Endodermal cell (in vitro differentiated cells): ENCODE results near the gene SMIM35. TPM values are rescaled to one million over a fixed set of nuclear protein-coding genes. Genes with fewer than 3 reads are reported as not detected.

Source experiments
- DNase-seq: peaks from one replicate; pipeline ENCODE4 v3.0.0-alpha.2; 2017
- H3K27ac ChIP-seq: 2 replicates; pipeline ENCODE4 v1.5.1; 2013; ENCODE audit warnings: mild to moderate bottlenecking, low read depth, low read length, moderate library complexity
- H3K27me3 ChIP-seq: 2 replicates; pipeline ENCODE4 v1.6.1; 2013; ENCODE audit warnings: mild to moderate bottlenecking, low read length, moderate library complexity; ENCODE audit not compliant: insufficient read depth, control insufficient read depth, poor library complexity, severe bottlenecking
- H3K36me3 ChIP-seq: 2 replicates; pipeline ENCODE4 v1.7.0; 2013; ENCODE audit warnings: mild to moderate bottlenecking, low read length, moderate library complexity; ENCODE audit not compliant: control insufficient read depth, insufficient read depth
- H3K4me1 ChIP-seq: one replicate; pipeline ENCODE4 v1.7.0; 2013; ENCODE audit warnings: low read length; ENCODE audit not compliant: control insufficient read depth, insufficient read depth
- H3K4me3 ChIP-seq: 2 replicates; pipeline ENCODE4 v1.5.1; 2013; ENCODE audit warnings: mild to moderate bottlenecking, low read length, moderate library complexity
- H3K9ac ChIP-seq: 2 replicates; pipeline ENCODE4 v1.6.1; 2013; ENCODE audit warnings: mild to moderate bottlenecking, low read length, moderate library complexity; ENCODE audit not compliant: poor library complexity, severe bottlenecking; ENCODE audit errors: extremely low read depth
- H3K9me3 ChIP-seq: 2 replicates; pipeline ENCODE4 v1.6.1; 2013; ENCODE audit warnings: mild to moderate bottlenecking, low read length, moderate library complexity; ENCODE audit not compliant: control insufficient read depth
- H3K27ac Mint-ChIP-seq: 2 replicates; pipeline ENCODE4 v1.8.0; 2020; ENCODE audit warnings: mixed read lengths
- H3K27me3 Mint-ChIP-seq: 2 replicates; pipeline ENCODE4 v1.8.0; 2021; ENCODE audit warnings: mild to moderate bottlenecking, mixed read lengths; ENCODE audit not compliant: insufficient read depth
- H3K36me3 Mint-ChIP-seq: 2 replicates; pipeline ENCODE4 v1.8.0; 2020; ENCODE audit warnings: low read depth, mixed read lengths
- H3K4me1 Mint-ChIP-seq: 2 replicates; pipeline ENCODE4 v1.8.0; 2020; ENCODE audit warnings: mixed read lengths
- H3K4me3 Mint-ChIP-seq: 2 replicates; pipeline ENCODE4 v1.8.0; 2020; ENCODE audit warnings: mild to moderate bottlenecking, moderate library complexity, mixed read lengths
- H3K9me3 Mint-ChIP-seq: 2 replicates; pipeline ENCODE4 v1.8.0; 2020; ENCODE audit warnings: mild to moderate bottlenecking, mixed read lengths
- WGBS, 2 experiments: methylation state at CpG; one replicate each; pipeline versions ENCODE4 v1.1.5 to v1.1.7; 2013; ENCODE audit warnings: missing lambda C conversion rate in 2 of 2, mixed read lengths in 1 of 2; ENCODE audit not compliant: insufficient coverage in 1 of 2, insufficient read length in 1 of 2; 5-methylcytosine and 5-hydroxymethylcytosine counted together
- total RNA-seq, 2 donors: library from RNA; stranded (reverse); fragmentation: NEBNext Ultra II Directional in 1 of 2; extraction: Animal tissue kit (Norgen Biotek cat#: 25700) in 1 of 2; gene quantifications; 2 replicates in 1 of 2; 3 replicates in 1 of 2; pipeline ENCODE4 v1.2.1, GENCODE V29; 2021
- TF ChIP-seq, protein P1 (sequence below): fragments of 200-600 bp; sonication (generic); conservative IDR thresholded peaks from 2 replicates; pipeline ENCODE4 v1.5.0; 2021; ENCODE audit warnings: antibody characterized with exemption, mild to moderate bottlenecking

The SMIM35 gene
- total RNA-seq, 2 donors from 2014 or later, result not detected

DNA sequence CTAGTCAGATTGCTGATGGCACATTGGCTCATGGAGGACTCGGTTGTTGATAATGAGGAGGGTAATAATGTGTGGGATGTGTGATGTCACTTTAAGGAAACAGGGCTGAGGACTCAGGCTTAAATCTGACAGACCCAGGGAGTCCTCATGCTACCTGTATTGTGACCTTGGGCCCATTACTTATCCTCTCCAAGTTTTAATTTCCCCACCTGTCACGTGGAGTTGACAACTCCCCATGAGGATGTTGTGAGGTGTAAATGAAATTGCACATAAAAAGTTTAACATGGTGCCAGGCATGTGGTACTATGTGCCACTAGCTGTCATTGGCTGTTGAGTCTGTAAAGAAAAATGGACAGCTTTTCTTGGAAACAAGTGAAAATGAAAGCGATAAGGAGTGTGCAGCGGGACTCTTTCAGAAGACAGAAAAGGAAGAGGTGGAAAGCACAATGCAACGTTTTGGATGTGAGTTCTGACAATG is 85.2 kb downstream of the SMIM35 start:
- no peak overlapping the region for H3K4me3 Mint-ChIP-seq
- H3K9me3 Mint-ChIP-seq, result peaks cover 9% of the 10 kb centered on the region
- Histone ChIP-seq H3K9me3 (no peaks in the 10 kb centered on the region), H3K27me3 (no peaks in the 10 kb centered on the region), H3K4me3 (no peak overlapping the region), H3K36me3 (no peaks in the 10 kb centered on the region), H3K4me1 (no peaks in the 10 kb centered on the region), H3K27ac (no peak overlapping the region), H3K9ac (no peak overlapping the region)
- DNase-seq, result no peak
- TF ChIP-seq, protein P1, sequence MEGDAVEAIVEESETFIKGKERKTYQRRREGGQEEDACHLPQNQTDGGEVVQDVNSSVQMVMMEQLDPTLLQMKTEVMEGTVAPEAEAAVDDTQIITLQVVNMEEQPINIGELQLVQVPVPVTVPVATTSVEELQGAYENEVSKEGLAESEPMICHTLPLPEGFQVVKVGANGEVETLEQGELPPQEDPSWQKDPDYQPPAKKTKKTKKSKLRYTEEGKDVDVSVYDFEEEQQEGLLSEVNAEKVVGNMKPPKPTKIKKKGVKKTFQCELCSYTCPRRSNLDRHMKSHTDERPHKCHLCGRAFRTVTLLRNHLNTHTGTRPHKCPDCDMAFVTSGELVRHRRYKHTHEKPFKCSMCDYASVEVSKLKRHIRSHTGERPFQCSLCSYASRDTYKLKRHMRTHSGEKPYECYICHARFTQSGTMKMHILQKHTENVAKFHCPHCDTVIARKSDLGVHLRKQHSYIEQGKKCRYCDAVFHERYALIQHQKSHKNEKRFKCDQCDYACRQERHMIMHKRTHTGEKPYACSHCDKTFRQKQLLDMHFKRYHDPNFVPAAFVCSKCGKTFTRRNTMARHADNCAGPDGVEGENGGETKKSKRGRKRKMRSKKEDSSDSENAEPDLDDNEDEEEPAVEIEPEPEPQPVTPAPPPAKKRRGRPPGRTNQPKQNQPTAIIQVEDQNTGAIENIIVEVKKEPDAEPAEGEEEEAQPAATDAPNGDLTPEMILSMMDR, result no peak
- H3K4me1 Mint-ChIP-seq, result peaks cover 6% of the 10 kb centered on the region
- H3K27me3 Mint-ChIP-seq, result peaks cover 8% of the 10 kb centered on the region
- 93 to 98% methylated on average over 4 to 5 of the region's 5 CpGs for WGBS, 2 experiments
- H3K36me3 Mint-ChIP-seq, result no peaks in the 10 kb centered on the region
- no peak overlapping the region for H3K27ac Mint-ChIP-seq

DNA sequence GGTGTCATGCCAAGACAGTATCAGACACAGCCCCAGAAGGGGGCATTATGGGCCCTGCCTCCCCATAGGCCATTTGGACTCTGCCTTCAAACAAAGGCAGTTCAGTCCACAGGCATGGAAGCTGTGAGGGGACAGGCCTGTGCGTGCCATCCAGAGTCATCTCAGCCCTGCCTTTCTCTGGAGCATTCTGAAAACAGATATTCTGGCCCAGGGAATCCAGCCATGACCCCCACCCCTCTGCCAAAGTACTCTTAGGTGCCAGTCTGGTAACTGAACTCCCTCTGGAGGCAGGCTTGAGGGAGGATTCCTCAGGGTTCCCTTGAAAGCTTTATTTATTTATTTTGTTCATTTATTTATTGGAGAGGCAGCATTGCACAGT is 85.9 kb downstream of the SMIM35 start:
- no peak overlapping the region for H3K9ac ChIP-seq
- no peaks in the 10 kb centered on the region for H3K36me3 ChIP-seq
- no peaks in the 10 kb centered on the region for H3K36me3 Mint-ChIP-seq
- H3K4me1 ChIP-seq, result no peaks in the 10 kb centered on the region
- no peak for DNase-seq
- H3K4me1 Mint-ChIP-seq, result peaks cover 6% of the 10 kb centered on the region
- H3K4me3 ChIP-seq, result no peak overlapping the region
- TF ChIP-seq, protein P1, result no peak
- no peak overlapping the region for H3K27ac Mint-ChIP-seq
- WGBS, 2 experiments, result 88 to 95% methylated on average over 1 of the region's 1 CpG
- no peaks in the 10 kb centered on the region for H3K9me3 ChIP-seq
- no peak overlapping the region for H3K4me3 Mint-ChIP-seq
- peaks cover 7% of the 10 kb centered on the region for H3K27me3 Mint-ChIP-seq
- H3K27me3 ChIP-seq, result no peaks in the 10 kb centered on the region
- H3K9me3 Mint-ChIP-seq, result peaks cover 9% of the 10 kb centered on the region
- no peak overlapping the region for H3K27ac ChIP-seq

DNA sequence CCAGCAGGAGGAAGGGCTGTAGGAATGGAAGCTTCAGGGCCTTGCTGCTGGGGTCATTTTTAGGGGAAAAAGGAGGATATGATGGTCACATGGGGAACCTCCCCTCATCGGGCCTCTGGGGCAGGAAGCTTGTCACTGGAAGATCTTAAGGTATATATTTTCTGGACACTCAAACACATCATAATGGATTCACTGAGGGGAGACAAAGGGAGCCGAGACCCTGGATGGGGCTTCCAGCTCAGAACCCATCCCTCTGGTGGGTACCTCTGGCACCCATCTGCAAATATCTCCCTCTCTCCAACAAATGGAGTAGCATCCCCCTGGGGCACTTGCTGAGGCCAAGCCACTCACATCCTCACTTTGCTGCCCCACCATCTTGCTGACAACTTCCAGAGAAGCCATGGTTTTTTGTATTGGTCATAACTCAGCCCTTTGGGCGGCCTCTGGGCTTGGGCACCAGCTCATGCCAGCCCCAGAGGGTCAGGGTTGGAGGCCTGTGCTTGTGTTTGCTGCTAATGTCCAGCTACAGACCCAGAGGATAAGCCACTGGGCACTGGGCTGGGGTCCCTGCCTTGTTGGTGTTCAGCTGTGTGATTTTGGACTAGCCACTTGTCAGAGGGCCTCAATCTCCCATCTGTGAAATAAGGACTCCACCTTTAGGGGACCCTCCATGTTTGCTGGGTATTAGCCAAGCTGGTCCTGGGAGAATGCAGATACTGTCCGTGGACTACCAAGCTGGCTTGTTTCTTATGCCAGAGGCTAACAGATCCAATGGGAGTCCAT is 86.5 kb downstream of the SMIM35 start:
- H3K27me3 ChIP-seq, result no peaks in the 10 kb centered on the region
- no peak overlapping the region for H3K9ac ChIP-seq
- Mint-ChIP-seq H3K4me1 (peaks cover 6% of the 10 kb centered on the region), H3K4me3 (no peak overlapping the region), H3K9me3 (peaks cover 9% of the 10 kb centered on the region), H3K36me3 (no peaks in the 10 kb centered on the region), H3K27me3 (peaks cover under 1% of the 10 kb centered on the region), H3K27ac (no peak overlapping the region)
- 60 to 86% methylated on average over 1 to 4 of the region's 4 CpGs for WGBS, 2 experiments
- DNase-seq, result no peak
- H3K27ac ChIP-seq, result no peak overlapping the region
- no peaks in the 10 kb centered on the region for H3K9me3 ChIP-seq
- no peaks in the 10 kb centered on the region for H3K36me3 ChIP-seq
- no peak overlapping the region for H3K4me3 ChIP-seq
- TF ChIP-seq, protein P1, result no peak
- no peaks in the 10 kb centered on the region for H3K4me1 ChIP-seq
